Fibroblast of lung (primary cell): ENCODE data around the gene RRAS2. TPM values are rescaled to one million over a fixed set of nuclear protein-coding genes. Genes with fewer than 3 reads are reported as not detected.

ENCODE experiments used
- DNase-seq, 2 donors: peaks; one replicate each; pipeline versions ENCODE4 v3.0.0 to v3.0.0-alpha.2; 2010; ENCODE audit warnings: low read depth in 2 of 2
- H2AFZ ChIP-seq: 2 replicates; pipeline ENCODE4 v1.5.1; 2012; ENCODE audit warnings: low read length, control low read depth, inconsistent platforms
- H3K27ac ChIP-seq: 2 replicates; pipeline ENCODE4 v1.5.1; 2011; ENCODE audit warnings: low read length, control low read depth; ENCODE audit not compliant: insufficient read depth
- H3K27me3 ChIP-seq: 2 replicates; pipeline ENCODE4 v1.5.1; 2011; ENCODE audit warnings: mild to moderate bottlenecking, low read length; ENCODE audit not compliant: control insufficient read depth, insufficient read depth
- H3K36me3 ChIP-seq: 2 replicates; pipeline ENCODE4 v1.5.1; 2011; ENCODE audit warnings: low read length; ENCODE audit not compliant: control insufficient read depth, insufficient read depth
- H3K4me1 ChIP-seq: 2 replicates; pipeline ENCODE4 v1.5.1; 2011; ENCODE audit warnings: low read length; ENCODE audit not compliant: control insufficient read depth, insufficient read depth; ENCODE audit errors: extremely low read depth
- H3K4me2 ChIP-seq: 2 replicates; pipeline ENCODE4 v1.5.1; 2011; ENCODE audit warnings: low read length, control low read depth; ENCODE audit not compliant: insufficient read depth; ENCODE audit errors: extremely low read depth
- H3K4me3 ChIP-seq, 4 experiments: fragments of 200-600 bp in 1 of 4; sonication (generic) in 1 of 4; replicated peaks in 1 of 4; 2 replicates each; pipeline ENCODE4 v1.5.1; 2011 to 2016; ENCODE audit warnings: low read length in 4 of 4, low read depth in 3 of 4, mild to moderate bottlenecking in 3 of 4, control low read depth in 2 of 4, inconsistent platforms in 1 of 4, mixed read lengths in 1 of 4; ENCODE audit not compliant: insufficient read depth in 1 of 4; ENCODE audit errors: control extremely low read depth in 1 of 4
- H3K79me2 ChIP-seq: 2 replicates; pipeline ENCODE4 v1.5.1; 2012; ENCODE audit warnings: mild to moderate bottlenecking, low read length, inconsistent platforms; ENCODE audit not compliant: control insufficient read depth, insufficient read depth
- H3K9ac ChIP-seq: 2 replicates; pipeline ENCODE4 v1.5.1; 2011; ENCODE audit warnings: mild to moderate bottlenecking, low read length, control low read depth; ENCODE audit not compliant: insufficient read depth
- H3K9me3 ChIP-seq: 2 replicates; pipeline ENCODE4 v1.5.1; 2012; ENCODE audit warnings: low read depth, low read length; ENCODE audit not compliant: control insufficient read depth, insufficient read depth
- H4K20me1 ChIP-seq: 2 replicates; pipeline ENCODE4 v1.5.1; 2011; ENCODE audit warnings: low read length; ENCODE audit not compliant: control insufficient read depth, insufficient read depth; ENCODE audit errors: extremely low read depth
- CTCF ChIP-seq, 2 donors: IDR thresholded peaks in 1 of 2; conservative IDR thresholded peaks in 1 of 2; 1 replicate in 1 of 2; 2 replicates in 1 of 2; pipeline ENCODE4 v1.5.1; 2011 to 2012; ENCODE audit warnings: low read length in 2 of 2, control low read depth in 1 of 2, inconsistent platforms in 1 of 2, low read depth in 1 of 2, mild to moderate bottlenecking in 1 of 2
- EZH2 ChIP-seq: IDR thresholded peaks from 2 replicates; pipeline ENCODE4 v1.5.1; 2012; ENCODE audit warnings: low read length, control low read depth, mild to moderate bottlenecking; ENCODE audit errors: missing control alignments
- polyA plus RNA-seq, 2 donors: library from polyadenylated mRNA; depleted of rRNA in 1 of 2; stranded (reverse) in 1 of 2; unstranded in 1 of 2; fragments of >200 nt; gene quantifications; 2 replicates each; pipeline ENCODE4 v1.2.1, GENCODE V29; 2011 to 2012; ENCODE audit warnings: missing spikeins in 1 of 2
- total RNA-seq: library from RNA; depleted of rRNA; stranded (reverse); fragments of >200 nt; gene quantifications from 2 replicates; pipeline ENCODE4 v1.2.1, GENCODE V29; 2014

The RRAS2 gene
- total and polyA plus RNA-seq, 2 donors (not counting 1 experiment from before 2014, with no cell fraction given) = 160 to 178 TPM

DNA sequence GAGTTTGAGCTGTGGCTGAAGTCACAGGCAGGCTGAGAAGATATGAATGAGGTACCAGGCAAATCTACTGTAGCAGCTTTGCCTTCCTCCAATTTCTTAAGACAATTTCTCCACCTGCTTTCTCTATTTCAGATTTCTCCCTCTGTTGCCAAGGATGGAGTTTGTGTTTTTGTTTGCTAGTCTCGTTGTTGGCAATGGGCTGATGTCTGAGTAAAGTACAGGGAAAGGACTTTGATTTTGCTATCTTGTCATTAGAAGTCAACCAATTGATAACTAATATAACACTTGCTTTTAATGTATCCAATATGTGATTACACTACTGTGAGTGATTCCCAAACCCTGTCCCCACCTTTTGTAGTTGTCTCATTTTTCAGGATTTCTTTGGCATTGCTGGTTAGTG is 40.1 kb upstream of the RRAS2 start:
- H3K79me2 ChIP-seq = no peaks in the 10 kb centered on the region
- no peak for TF ChIP-seq EZH2
- no peak for TF ChIP-seq CTCF (conservative IDR thresholded peaks at IDR 0.05 in 1 of 2, IDR thresholded peaks at IDR 0.05 in 1 of 2; ENCODE audit: low read depth in 1 of 2, low read length in 2 of 2)
- no peak overlapping the region for H3K27ac ChIP-seq
- H3K4me3 ChIP-seq = no peak overlapping the region
- H3K27me3 ChIP-seq = no peaks in the 10 kb centered on the region
- H3K4me1 ChIP-seq = no peaks in the 10 kb centered on the region
- no peak overlapping the region for H3K4me2 ChIP-seq
- no peak overlapping the region for H2AFZ ChIP-seq
- H4K20me1 ChIP-seq = no peaks in the 10 kb centered on the region
- H3K36me3 ChIP-seq = no peaks in the 10 kb centered on the region
- H3K9me3 ChIP-seq = no peaks in the 10 kb centered on the region
- DNase-seq = no peak
- H3K9ac ChIP-seq = no peak overlapping the region

- H4K20me1 ChIP-seq = no peaks in the 10 kb centered on the region
- H3K4me3 ChIP-seq = no peak overlapping the region
- no peak overlapping the region for H2AFZ ChIP-seq
- no peaks in the 10 kb centered on the region for H3K4me1 ChIP-seq
- no peak overlapping the region for H3K27ac ChIP-seq
- H3K36me3 ChIP-seq = no peaks in the 10 kb centered on the region
- no peaks in the 10 kb centered on the region for H3K27me3 ChIP-seq
- DNase-seq = no peak
- no peak overlapping the region for H3K9ac ChIP-seq
- TF ChIP-seq EZH2 (no peak), CTCF (conservative IDR thresholded peaks at IDR 0.05 in 1 of 2, IDR thresholded peaks at IDR 0.05 in 1 of 2; ENCODE audit: low read depth in 1 of 2, low read length in 2 of 2) (no peak)
- H3K9me3 ChIP-seq = no peaks in the 10 kb centered on the region
- no peaks in the 10 kb centered on the region for H3K79me2 ChIP-seq
- no peak overlapping the region for H3K4me2 ChIP-seq
Observed at GRCh38 chr11:14396273-14396672, 37.3 kb upstream of the RRAS2 start.

DNA sequence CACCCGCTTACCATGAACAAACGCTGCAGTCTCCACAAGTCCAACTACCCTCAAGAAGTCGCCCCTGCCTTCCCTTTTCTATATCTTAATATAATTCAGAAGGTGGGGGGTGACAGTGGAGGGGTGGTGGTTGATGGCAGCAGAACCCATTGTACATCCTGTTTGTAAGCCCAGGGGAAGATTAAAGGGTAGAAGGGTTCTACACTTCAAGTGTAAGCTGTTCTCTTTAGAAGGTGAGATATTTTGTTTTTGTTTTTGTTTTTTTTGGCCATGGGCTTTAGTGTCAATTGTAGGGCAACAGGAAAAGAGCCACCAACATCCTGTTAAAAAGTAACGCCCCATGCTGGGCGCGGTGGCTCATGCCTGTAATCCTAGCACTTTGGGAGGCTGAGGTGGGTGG is 34.9 kb upstream of the RRAS2 start:
- H4K20me1 ChIP-seq = no peaks in the 10 kb centered on the region
- no peak overlapping the region for H2AFZ ChIP-seq
- TF ChIP-seq CTCF (conservative IDR thresholded peaks at IDR 0.05 in 1 of 2, IDR thresholded peaks at IDR 0.05 in 1 of 2; ENCODE audit: low read depth in 1 of 2, low read length in 2 of 2) = no peak
- TF ChIP-seq EZH2 = no peak
- H3K9me3 ChIP-seq = no peaks in the 10 kb centered on the region
- no peaks in the 10 kb centered on the region for H3K79me2 ChIP-seq
- H3K4me1 ChIP-seq = no peaks in the 10 kb centered on the region
- DNase-seq = no peak
- no peak overlapping the region for H3K4me2 ChIP-seq
- H3K9ac ChIP-seq = no peak overlapping the region
- H3K27me3 ChIP-seq = no peaks in the 10 kb centered on the region
- H3K27ac ChIP-seq = no peak overlapping the region
- no peaks in the 10 kb centered on the region for H3K36me3 ChIP-seq
- H3K4me3 ChIP-seq = no peak overlapping the region
